GM13976 (cell line): ENCODE measurements around the gene MAP2K5.
"Not testable (repeated sequence)": the region's sequence is repeated elsewhere in the genome, so short reads cannot be mapped to it uniquely, and the experiment has no call there.

Source experiments
- DNase-seq: peaks from one replicate; pipeline ENCODE4 v3.0.0; 2012; ENCODE audit warnings: low spot score
- in situ Hi-C: fragments of 300-500 bp; cut with MboI; formaldehyde crosslinking; loops from one replicate; pipeline ENCODE4 v1.12.0; 2022; ENCODE audit warnings: low sequenced_read_pairs, mixed read lengths, inconsistent platforms; ENCODE audit not compliant: unreplicated experiment
- TF ChIP-seq, protein P1 (sequence below): IDR thresholded peaks from 2 replicates; pipeline ENCODE4 v1.5.1; 2012; ENCODE audit warnings: borderline replicate concordance, mild to moderate bottlenecking; ENCODE audit not compliant: insufficient read depth; ENCODE audit errors: extremely low read depth, missing control alignments, control extremely low read depth

MAP2K5 gene

DNA sequence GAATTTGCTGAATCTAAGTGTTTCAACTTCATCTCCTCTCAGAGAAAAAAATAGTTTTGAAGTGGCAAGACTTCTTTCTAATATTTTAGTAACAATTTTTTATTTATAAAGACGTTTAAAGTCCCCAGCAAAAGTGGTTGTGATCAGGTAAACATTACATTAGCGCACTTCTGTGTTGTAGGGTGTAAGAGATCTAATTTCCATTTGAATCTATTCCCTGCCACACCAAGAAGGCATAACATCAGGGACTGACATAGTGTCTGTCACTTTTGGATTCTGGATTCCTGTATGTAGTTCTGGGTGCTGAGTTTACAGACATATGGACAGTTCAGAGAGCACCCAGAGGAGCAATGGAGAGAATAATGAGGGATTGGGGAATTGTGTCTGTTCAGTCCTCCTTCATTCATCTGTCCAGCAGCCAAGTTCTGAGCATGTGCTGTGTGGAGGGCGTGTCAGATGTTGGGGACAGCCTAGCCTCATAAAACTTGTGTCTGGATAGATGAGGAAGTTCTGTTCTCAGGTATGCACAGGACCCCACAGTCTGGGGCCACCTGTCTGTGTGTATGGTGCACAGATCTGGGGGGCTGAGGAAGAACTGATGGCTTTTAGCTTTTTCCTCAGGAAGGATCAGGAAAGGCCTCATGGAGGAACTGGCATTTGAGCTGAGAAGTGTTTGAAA, 65.6 kb downstream of the MAP2K5 start:
- in situ Hi-C loops = no loop called here
- no peak for DNase-seq
- TF ChIP-seq, protein P1, sequence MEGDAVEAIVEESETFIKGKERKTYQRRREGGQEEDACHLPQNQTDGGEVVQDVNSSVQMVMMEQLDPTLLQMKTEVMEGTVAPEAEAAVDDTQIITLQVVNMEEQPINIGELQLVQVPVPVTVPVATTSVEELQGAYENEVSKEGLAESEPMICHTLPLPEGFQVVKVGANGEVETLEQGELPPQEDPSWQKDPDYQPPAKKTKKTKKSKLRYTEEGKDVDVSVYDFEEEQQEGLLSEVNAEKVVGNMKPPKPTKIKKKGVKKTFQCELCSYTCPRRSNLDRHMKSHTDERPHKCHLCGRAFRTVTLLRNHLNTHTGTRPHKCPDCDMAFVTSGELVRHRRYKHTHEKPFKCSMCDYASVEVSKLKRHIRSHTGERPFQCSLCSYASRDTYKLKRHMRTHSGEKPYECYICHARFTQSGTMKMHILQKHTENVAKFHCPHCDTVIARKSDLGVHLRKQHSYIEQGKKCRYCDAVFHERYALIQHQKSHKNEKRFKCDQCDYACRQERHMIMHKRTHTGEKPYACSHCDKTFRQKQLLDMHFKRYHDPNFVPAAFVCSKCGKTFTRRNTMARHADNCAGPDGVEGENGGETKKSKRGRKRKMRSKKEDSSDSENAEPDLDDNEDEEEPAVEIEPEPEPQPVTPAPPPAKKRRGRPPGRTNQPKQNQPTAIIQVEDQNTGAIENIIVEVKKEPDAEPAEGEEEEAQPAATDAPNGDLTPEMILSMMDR = no peak

DNA sequence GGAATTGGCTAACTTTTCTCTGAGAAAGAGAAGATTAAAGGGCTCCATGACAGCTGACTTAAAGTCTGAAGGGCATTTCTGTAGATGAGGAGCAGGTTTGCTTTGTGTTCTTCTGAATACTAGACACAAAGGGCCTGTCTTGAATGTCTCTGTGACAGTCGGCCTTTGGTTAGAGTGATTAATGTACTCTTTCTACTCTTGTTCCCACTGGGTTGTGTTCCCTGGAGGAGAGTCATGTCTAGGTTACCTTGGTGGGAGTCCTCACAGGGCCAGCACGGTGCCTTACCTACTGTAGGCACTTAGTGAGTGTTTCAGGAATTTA, 66.1 kb downstream of the MAP2K5 start:
- DNase-seq = no peak
- TF ChIP-seq, protein P1 = no peak
- in situ Hi-C loops = no loop called here

DNA sequence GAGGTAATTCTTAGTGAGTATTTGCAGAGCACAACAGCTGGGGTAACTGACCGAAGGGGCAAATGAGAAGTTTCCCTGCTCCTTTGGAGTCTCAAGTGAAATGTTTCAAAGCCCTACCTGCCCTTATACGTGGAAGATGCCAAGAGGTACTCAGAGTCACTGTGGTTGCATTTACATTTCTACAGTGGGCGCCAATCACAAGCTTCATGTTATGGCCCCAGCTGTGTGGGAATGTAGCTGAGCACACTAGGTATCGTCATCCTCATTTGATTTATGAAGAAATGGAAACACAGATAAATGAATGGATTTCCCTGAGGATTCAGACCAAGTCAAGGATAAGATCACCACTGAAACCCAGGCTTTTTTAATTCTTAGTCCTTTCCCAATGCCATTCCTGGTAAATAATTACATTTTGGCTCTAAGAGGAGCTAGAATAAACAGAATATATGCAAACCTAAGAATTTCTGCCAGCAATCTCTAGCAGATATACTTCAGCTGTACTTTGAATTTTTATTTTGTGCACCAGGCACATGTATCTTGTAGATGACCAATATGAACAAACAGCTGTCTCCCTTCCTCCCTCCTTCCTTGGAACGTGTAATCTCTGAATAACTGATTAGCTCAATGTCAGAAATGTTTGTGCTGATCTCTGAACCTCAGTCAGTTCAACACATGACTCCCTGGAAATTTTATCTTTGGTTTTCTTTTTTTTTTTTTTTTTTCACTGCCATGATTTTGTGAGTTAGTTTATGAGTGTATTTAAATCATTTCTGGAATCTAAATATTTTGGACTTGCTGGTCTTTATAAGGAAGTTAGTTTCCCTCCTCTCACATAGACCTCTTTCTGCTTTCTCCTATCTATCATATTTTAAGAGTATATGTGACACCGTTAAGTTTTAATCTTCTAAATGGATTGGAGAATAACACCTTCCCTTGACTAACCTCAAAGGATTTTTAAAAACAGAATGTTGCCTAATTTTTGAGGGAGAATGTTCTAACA, 69.2 kb downstream of the MAP2K5 start:
- in situ Hi-C loops = no loop called here
- TF ChIP-seq, protein P1 = no peak
- DNase-seq = no peak

DNA sequence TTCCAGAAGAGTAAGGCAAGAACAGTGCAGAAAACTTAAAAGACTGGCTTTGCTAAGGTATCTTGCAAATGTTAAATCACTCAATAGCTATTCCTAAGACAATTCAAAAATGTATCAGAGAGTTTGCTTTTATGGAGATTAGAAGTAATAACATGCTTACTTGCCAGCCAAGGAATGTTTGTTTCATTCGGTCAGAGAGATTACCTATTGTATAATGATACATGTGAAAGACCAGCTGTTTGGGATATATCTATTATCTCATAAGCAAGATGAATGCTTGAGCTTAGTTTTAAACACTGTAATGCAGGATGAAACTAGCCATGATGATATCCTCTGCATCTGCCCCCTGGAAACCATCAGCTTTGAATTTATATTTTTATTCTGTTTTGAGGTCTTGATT, 70.7 kb downstream of the MAP2K5 start:
- in situ Hi-C loops = no loop called here
- TF ChIP-seq, protein P1 = no peak
- no peak for DNase-seq

DNA sequence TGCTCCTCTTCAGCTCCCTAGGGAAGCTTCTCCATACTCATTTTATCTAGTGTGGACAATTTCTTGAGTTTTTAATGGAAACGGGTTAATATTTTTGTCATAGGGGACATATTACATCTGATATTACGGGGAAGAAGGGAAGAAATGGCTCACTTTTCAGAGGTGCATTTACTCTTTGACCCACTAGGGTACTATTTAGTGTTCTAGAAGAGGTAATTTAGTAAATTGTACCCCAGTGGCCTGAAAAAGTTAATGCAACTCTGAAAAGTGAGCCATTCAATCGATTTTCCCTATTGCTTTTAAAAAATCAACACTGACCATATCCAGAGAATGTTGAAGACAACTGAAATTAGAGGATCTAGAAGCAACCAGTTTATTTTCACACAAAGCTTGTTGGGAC, 71.2 kb downstream of the MAP2K5 start:
- no peak for DNase-seq
- in situ Hi-C loops = no loop called here
- TF ChIP-seq, protein P1 = no peak

DNA sequence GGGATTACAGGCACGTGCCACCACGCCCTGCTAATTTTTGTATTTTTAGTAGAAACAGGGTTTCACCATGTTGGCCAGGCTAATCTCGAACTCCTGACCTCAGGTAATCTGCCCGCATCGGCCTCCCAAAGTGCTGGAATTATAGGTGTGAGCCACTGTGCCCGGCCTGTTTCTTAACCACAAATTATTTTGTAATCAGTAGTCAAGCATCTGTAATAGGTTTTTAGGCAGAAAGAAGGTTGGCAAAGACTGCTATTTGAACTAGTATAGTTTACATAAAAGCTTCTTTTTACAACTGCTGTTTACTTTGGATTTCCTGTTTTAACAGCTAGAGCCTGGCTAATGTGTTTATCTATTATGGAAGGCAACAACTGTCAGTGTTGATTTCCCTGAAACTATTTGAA, 72.6 kb downstream of the MAP2K5 start:
- in situ Hi-C loops = not testable (repeated sequence)

DNA sequence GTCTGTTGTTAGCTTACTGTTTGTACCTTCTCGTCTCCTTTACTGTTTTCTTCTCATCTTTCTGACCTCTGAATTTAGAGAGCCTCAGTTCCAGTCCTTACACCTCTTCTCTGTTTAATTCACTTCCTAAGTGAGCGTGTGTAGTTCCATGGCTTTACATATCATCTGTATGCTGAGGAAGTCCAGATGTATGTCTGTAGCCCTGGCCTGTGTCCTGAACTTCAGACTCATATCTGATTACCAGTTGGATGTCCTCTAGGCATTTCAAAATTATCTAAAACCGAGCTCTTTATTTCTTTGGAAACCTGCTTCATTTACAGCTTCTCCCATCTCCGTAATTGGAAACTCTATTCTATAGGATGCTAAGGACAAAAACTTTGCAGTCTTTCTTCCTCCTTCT, 75.8 kb downstream of the MAP2K5 start:
- DNase-seq = no peak
- TF ChIP-seq, protein P1 = no peak
- in situ Hi-C loops = no loop called here

More for the DNA sequence above, 72.6 kb downstream of the MAP2K5 start:
- not testable (repeated sequence) for DNase-seq
